Measurements from ENCODE around the gene TLE6.

The TLE6 gene

DNA sequence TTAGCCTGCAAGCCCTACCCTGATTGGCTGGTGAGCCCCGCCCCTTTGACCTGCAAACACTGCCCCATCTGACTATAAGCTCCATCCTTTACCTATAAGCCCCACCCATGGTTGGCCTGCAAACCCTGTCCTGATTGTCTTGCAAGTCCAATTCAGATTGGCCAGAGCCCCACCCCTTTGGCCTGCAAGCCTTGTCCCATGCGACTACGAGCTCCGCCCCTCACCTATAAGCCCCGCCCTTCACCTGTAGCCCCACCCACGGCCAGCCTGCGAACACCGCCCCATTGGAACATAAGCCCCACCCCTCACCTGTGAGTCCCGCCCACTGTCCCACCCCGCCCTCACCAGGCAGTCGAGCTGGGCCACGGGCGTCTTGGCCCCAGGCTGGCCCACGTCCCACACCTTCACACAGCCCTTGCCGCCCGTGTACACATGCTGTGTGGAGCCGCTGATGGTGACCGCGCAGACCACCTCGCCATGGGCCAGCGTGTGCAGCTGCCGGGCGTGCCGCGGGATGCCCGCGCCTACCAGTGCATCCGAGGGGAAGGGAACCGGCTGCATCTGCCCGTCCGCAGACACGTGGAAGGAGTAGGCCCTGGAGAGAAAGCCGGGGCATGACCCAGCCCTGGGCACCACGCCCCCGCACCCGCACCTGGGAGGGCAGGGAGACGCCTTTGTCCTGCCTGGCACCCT lies 28.9 kb downstream of the TLE6 start:
- Histone ChIP-seq H3K4ac (ENCODE audit: low read length) (no peak overlapping the region), H3K23ac (ENCODE audit: low read depth, low read length, poor library complexity) (peak overlapping the region; percentile 73), H3K36me3 (replicated peaks in 1 of 2; ENCODE audit: control insufficient read depth in 2 of 2, insufficient read depth in 2 of 2, low read length in 2 of 2) (no peaks in the 10 kb centered on the region), H4K8ac (ENCODE audit: low read depth, low read length) (no peak overlapping the region), H2BK120ac (ENCODE audit: low read depth, low read length) (no peak overlapping the region), H2BK15ac (ENCODE audit: low read length) (peak overlapping the region; percentile 92), H2BK5ac (ENCODE audit: low read length) (no peak overlapping the region), H2BK12ac (ENCODE audit: low read length) (no peak overlapping the region), H3K9me3 (replicated peaks in 1 of 2; ENCODE audit: control insufficient read depth in 2 of 2, insufficient read depth in 1 of 2, low read depth in 1 of 2, low read length in 2 of 2) (no peaks in the 10 kb centered on the region), H3K4me1 (ENCODE audit: control insufficient read depth in 2 of 2, insufficient read depth in 1 of 2, low read depth in 1 of 2, low read length in 2 of 2) (peaks cover 2 to 3% of the 10 kb centered on the region in 2 donors), H3K9ac (ENCODE audit: low read depth, low read length, poor library complexity) (no peak overlapping the region), H3K27ac (replicated peaks; ENCODE audit: low read length) (no peak overlapping the region), H2AFZ (ENCODE audit: low read length) (no peak overlapping the region), H3K79me1 (ENCODE audit: low read depth, low read length) (no peaks in the 10 kb centered on the region), H2AK5ac (ENCODE audit: low read depth, low read length) (peak overlapping the region; percentile 46), H3K4me3 (ENCODE audit: low read length in 2 of 2) (peak overlapping the region in 1 of 2 donors; percentile 47), H3K14ac (ENCODE audit: low read length) (peak overlapping the region; percentile 56), H3K4me2 (ENCODE audit: insufficient read depth, low read length, poor library complexity, severe bottlenecking) (no peak overlapping the region), H3K18ac (ENCODE audit: low read length) (peak overlapping the region; percentile 57), H4K91ac (ENCODE audit: low read depth, low read length, poor library complexity) (no peak overlapping the region), H3K27me3 (ENCODE audit: control insufficient read depth in 3 of 3, insufficient read depth in 3 of 3, low read depth in 1 of 3, low read length in 3 of 3) (peaks cover 0 to 33% (median 2%) of the 10 kb centered on the region in 3 experiments)
- DNase-seq (ENCODE audit: low spot score) = no peak
- no CpG with 5 or more reads among the region's 37 CpGs for WGBS, 2 donors (ENCODE audit: extremely low coverage in 2 of 2, insufficient read length in 2 of 2, insufficient replicate concordance in 1 of 2)

DNA sequence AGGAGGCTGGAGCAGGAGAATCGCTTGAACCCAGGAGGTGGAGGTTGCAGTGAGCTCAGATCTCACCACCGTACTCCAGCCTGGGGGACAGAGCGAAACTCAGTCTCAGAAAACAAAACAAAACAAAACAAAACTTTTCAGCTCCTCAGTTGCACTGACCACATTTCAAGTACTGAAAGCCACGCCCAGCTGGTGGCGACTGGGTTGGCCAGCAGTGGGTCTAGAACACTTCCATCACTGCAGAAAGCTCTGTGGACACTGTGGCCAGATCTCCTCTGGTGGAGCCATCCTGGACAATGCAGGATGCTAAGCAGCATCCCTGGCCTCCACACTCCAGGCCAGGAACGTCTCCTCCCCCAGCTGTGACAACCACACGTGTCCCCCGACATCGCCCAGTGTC lies 30.6 kb downstream of the TLE6 start:
- Histone ChIP-seq H3K4me1 (ENCODE audit: control insufficient read depth in 2 of 2, insufficient read depth in 1 of 2, low read depth in 1 of 2, low read length in 2 of 2) (peaks cover 2 to 7% of the 10 kb centered on the region in 2 donors), H3K4ac (ENCODE audit: low read length) (no peak overlapping the region), H2BK5ac (ENCODE audit: low read length) (peak overlapping the region; percentile 39), H2BK15ac (ENCODE audit: low read length) (no peak overlapping the region), H2BK120ac (ENCODE audit: low read depth, low read length) (no peak overlapping the region), H3K27ac (replicated peaks; ENCODE audit: low read length) (no peak overlapping the region), H3K79me1 (ENCODE audit: low read depth, low read length) (no peaks in the 10 kb centered on the region), H2AK5ac (ENCODE audit: low read depth, low read length) (peak overlapping the region; percentile 63), H3K4me3 (ENCODE audit: low read length in 2 of 2) (no peak overlapping the region), H3K23ac (ENCODE audit: low read depth, low read length, poor library complexity) (no peak overlapping the region), H3K18ac (ENCODE audit: low read length) (peak overlapping the region; percentile 48), H3K14ac (ENCODE audit: low read length) (peak overlapping the region; percentile 97), H3K9me3 (replicated peaks in 1 of 2; ENCODE audit: control insufficient read depth in 2 of 2, insufficient read depth in 1 of 2, low read depth in 1 of 2, low read length in 2 of 2) (no peaks in the 10 kb centered on the region), H4K91ac (ENCODE audit: low read depth, low read length, poor library complexity) (peak overlapping the region; percentile 3), H2BK12ac (ENCODE audit: low read length) (no peak overlapping the region), H3K4me2 (ENCODE audit: insufficient read depth, low read length, poor library complexity, severe bottlenecking) (no peak overlapping the region), H4K8ac (ENCODE audit: low read depth, low read length) (no peak overlapping the region), H3K27me3 (ENCODE audit: control insufficient read depth in 3 of 3, insufficient read depth in 3 of 3, low read depth in 1 of 3, low read length in 3 of 3) (peaks cover 0 to 41% (median 2%) of the 10 kb centered on the region in 3 experiments), H2AFZ (ENCODE audit: low read length) (no peak overlapping the region), H3K36me3 (replicated peaks in 1 of 2; ENCODE audit: control insufficient read depth in 2 of 2, insufficient read depth in 2 of 2, low read length in 2 of 2) (no peaks in the 10 kb centered on the region), H3K9ac (ENCODE audit: low read depth, low read length, poor library complexity) (no peak overlapping the region)
- WGBS, 2 donors (ENCODE audit: extremely low coverage in 2 of 2, insufficient read length in 2 of 2, insufficient replicate concordance in 1 of 2) = no CpG with 5 or more reads among the region's 9 CpGs
- DNase-seq (ENCODE audit: low spot score) = no peak

DNA sequence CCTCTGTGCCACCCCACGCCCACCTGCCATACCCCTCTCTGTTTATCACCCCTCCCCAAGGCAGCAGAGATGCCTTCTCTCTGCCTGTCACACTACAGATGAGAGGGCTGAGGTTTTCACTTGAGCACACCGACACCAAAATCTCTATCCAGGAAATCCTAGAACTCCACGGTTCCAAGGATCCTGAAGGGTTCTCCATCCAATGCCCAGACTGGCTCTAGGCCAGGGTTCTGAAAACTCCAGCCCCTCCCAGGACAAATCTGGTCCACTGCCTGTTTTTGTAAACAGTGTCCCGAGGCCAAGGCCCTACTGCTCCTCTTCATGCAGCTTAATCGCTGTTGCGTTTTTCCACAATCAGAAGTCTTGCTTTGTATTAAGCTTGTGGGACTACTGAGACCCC lies 31.6 kb downstream of the TLE6 start:
- H3K27ac ChIP-seq (replicated peaks; ENCODE audit: low read length) = no peak overlapping the region
- H2BK120ac ChIP-seq (ENCODE audit: low read depth, low read length) = no peak overlapping the region
- H2BK12ac ChIP-seq (ENCODE audit: low read length) = no peak overlapping the region
- H3K79me1 ChIP-seq (ENCODE audit: low read depth, low read length) = no peaks in the 10 kb centered on the region
- no peak overlapping the region for H2BK5ac ChIP-seq (ENCODE audit: low read length)
- H3K27me3 ChIP-seq (ENCODE audit: control insufficient read depth in 3 of 3, insufficient read depth in 3 of 3, low read depth in 1 of 3, low read length in 3 of 3) = peaks cover 0 to 40% (median 2%) of the 10 kb centered on the region in 3 experiments
- H2BK15ac ChIP-seq (ENCODE audit: low read length) = no peak overlapping the region
- no peaks in the 10 kb centered on the region for H3K36me3 ChIP-seq (replicated peaks in 1 of 2; ENCODE audit: control insufficient read depth in 2 of 2, insufficient read depth in 2 of 2, low read length in 2 of 2)
- H2AK5ac ChIP-seq (ENCODE audit: low read depth, low read length) = no peak overlapping the region
- no peak overlapping the region for H3K4me2 ChIP-seq (ENCODE audit: insufficient read depth, low read length, poor library complexity, severe bottlenecking)
- H3K9me3 ChIP-seq (replicated peaks in 1 of 2; ENCODE audit: control insufficient read depth in 2 of 2, insufficient read depth in 1 of 2, low read depth in 1 of 2, low read length in 2 of 2) = no peaks in the 10 kb centered on the region
- no peak overlapping the region for H3K4ac ChIP-seq (ENCODE audit: low read length)
- no peak overlapping the region for H3K23ac ChIP-seq (ENCODE audit: low read depth, low read length, poor library complexity)
- no peak for DNase-seq (ENCODE audit: low spot score)
- H4K91ac ChIP-seq (ENCODE audit: low read depth, low read length, poor library complexity) = no peak overlapping the region
- H3K4me3 ChIP-seq (ENCODE audit: low read length in 2 of 2) = no peak overlapping the region
- H3K9ac ChIP-seq (ENCODE audit: low read depth, low read length, poor library complexity) = no peak overlapping the region
- H3K14ac ChIP-seq (ENCODE audit: low read length) = no peak overlapping the region
- no peak overlapping the region for H3K18ac ChIP-seq (ENCODE audit: low read length)
- no peak overlapping the region for H2AFZ ChIP-seq (ENCODE audit: low read length)
- WGBS, 2 donors (ENCODE audit: extremely low coverage in 2 of 2, insufficient read length in 2 of 2, insufficient replicate concordance in 1 of 2) = no CpG with 5 or more reads among the region's 6 CpGs
- H3K4me1 ChIP-seq (ENCODE audit: control insufficient read depth in 2 of 2, insufficient read depth in 1 of 2, low read depth in 1 of 2, low read length in 2 of 2) = peaks cover 2 to 12% of the 10 kb centered on the region in 2 donors
- no peak overlapping the region for H4K8ac ChIP-seq (ENCODE audit: low read depth, low read length)

DNA sequence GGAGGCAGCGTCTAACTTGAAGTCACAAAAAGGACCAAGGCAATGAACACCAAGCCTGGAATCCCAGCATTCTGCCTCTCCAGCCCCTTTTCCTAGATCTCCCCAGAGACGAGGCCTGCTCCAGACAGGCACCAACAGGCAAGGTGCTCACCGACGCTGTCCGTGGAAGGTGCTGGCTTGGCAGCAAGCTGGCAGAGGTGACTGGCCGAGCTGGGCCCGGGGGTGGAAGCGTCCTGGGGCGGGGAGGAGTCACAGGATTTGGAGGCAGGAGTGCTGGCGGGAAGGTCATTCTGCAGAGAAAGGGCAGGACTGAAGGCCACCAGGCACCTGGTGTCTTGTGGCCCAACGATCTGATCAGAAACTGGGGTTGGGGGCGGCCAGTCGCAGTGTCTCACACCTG lies 33.5 kb downstream of the TLE6 start:
- H4K8ac ChIP-seq (ENCODE audit: low read depth, low read length) = no peak overlapping the region
- no peak overlapping the region for H3K9ac ChIP-seq (ENCODE audit: low read depth, low read length, poor library complexity)
- no peak overlapping the region for H3K23ac ChIP-seq (ENCODE audit: low read depth, low read length, poor library complexity)
- no peak overlapping the region for H3K14ac ChIP-seq (ENCODE audit: low read length)
- H4K91ac ChIP-seq (ENCODE audit: low read depth, low read length, poor library complexity) = no peak overlapping the region
- no CpG with 5 or more reads among the region's 13 CpGs for whole genome bisulfite sequencing, 2 donors (ENCODE audit: extremely low coverage in 2 of 2, insufficient read length in 2 of 2, insufficient replicate concordance in 1 of 2)
- H3K27ac ChIP-seq (replicated peaks; ENCODE audit: low read length) = no peak overlapping the region
- H2BK5ac ChIP-seq (ENCODE audit: low read length) = no peak overlapping the region
- H3K18ac ChIP-seq (ENCODE audit: low read length) = peak overlapping the region; percentile 11
- no peak overlapping the region for H2BK120ac ChIP-seq (ENCODE audit: low read depth, low read length)
- H3K4ac ChIP-seq (ENCODE audit: low read length) = no peak overlapping the region
- H2BK15ac ChIP-seq (ENCODE audit: low read length) = peak overlapping the region; percentile 98
- no peak for DNase-seq (ENCODE audit: low spot score)
- H3K36me3 ChIP-seq (replicated peaks in 1 of 2; ENCODE audit: control insufficient read depth in 2 of 2, insufficient read depth in 2 of 2, low read length in 2 of 2) = no peaks in the 10 kb centered on the region
- peak overlapping the region; percentile 68 for H2AK5ac ChIP-seq (ENCODE audit: low read depth, low read length)
- H3K4me2 ChIP-seq (ENCODE audit: insufficient read depth, low read length, poor library complexity, severe bottlenecking) = no peak overlapping the region
- H3K27me3 ChIP-seq (ENCODE audit: control insufficient read depth in 3 of 3, insufficient read depth in 3 of 3, low read depth in 1 of 3, low read length in 3 of 3) = peaks cover 0 to 21% (median 2%) of the 10 kb centered on the region in 3 experiments
- H3K9me3 ChIP-seq (replicated peaks in 1 of 2; ENCODE audit: control insufficient read depth in 2 of 2, insufficient read depth in 1 of 2, low read depth in 1 of 2, low read length in 2 of 2) = no peaks in the 10 kb centered on the region
- H2BK12ac ChIP-seq (ENCODE audit: low read length) = no peak overlapping the region
- no peak overlapping the region for H2AFZ ChIP-seq (ENCODE audit: low read length)
- no peak overlapping the region for H3K4me3 ChIP-seq (ENCODE audit: low read length in 2 of 2)
- peaks cover 0 to 12% of the 10 kb centered on the region in 2 donors for H3K4me1 ChIP-seq (ENCODE audit: control insufficient read depth in 2 of 2, insufficient read depth in 1 of 2, low read depth in 1 of 2, low read length in 2 of 2)
- H3K79me1 ChIP-seq (ENCODE audit: low read depth, low read length) = no peaks in the 10 kb centered on the region

Measured in neuronal stem cell (in vitro differentiated cells).